Non-pigmented ciliary epithelial cell (primary cell): ENCODE results near the gene CRHR1.

Experiments
- DNase-seq: peaks from one replicate; pipeline ENCODE4 v3.0.0-alpha.2; 2010; ENCODE audit warnings: low read depth

Gene CRHR1

DNA sequence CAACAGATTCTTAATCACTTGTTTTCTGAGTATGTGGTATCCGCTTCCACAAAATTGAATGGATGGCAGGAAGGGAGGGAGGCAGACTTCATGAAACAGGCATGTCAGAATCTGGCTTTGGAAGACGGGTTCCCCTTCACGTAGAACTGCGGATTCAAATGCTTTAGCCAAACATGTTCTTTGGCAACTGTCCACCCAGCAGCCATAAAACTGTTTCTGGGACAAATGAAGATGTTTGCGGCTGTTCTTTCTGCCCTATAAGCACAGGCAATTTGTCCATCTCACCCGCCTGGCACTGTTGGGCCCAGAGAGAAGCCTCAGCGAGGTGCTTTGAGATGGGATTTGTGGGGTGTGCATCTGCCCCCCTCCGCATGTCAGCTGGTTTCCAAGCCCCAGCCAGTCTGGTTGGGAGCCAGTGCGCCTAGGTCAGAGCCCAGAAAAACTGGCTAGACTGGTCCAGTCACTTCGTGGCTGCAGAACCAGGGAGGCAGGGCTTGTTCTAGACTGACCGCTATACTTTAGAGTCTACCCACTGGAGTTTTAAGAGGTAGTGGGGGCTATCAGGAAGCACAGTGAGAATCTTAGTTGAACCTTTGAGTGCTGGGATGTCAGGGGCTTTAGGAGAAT lies 6.3 kb downstream of the CRHR1 start:
- no peak for DNase-seq

DNA sequence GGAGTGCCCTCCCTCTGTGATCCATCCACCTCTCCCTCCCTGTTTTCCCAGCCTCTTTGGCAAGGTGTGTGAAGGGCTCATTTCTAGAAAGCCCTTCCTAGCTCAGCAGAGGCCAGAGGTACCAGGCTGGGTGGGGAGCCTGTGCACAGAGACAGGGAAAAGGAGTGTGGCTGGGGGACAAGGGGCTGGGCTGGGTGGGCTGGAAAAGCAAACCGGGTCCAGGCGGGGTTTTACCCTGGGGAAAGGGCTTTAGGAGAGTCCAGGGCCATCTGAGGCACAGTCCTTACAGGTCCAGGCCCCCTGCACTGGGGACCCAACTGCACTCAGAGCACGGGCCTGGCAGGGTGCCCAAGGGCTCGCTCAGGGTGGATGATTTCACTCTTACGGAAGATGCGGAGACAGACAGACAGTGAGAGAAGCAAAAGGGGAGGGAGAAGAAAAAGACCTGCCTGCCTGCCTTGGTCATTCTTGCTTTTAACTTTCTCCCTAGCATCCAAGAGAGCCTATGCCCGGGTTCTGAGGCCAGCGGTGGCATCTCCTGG lies 7.0 kb downstream of the CRHR1 start:
- no peak for DNase-seq

DNA sequence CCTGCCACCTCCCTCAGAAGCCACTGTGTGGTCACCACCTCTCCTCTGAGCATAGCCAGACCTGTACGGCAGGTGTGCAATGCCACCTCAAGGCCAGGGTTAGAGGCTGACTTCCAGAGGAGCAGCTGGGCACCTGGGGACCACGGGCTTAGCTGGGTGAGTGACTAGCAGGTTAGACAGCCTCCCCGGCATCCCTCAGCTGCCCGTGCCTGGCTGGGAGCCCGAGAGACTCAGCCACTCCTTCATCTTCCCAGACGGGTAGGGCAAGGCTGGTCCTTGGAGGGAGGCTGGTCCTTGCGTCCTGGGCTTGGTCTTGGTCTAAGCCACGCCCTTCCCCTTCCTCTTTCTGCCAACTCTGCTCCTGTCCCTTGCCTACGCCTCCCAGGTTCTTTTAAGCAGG lies 7.8 kb downstream of the CRHR1 start:
- DNase-seq, result no peak

DNA sequence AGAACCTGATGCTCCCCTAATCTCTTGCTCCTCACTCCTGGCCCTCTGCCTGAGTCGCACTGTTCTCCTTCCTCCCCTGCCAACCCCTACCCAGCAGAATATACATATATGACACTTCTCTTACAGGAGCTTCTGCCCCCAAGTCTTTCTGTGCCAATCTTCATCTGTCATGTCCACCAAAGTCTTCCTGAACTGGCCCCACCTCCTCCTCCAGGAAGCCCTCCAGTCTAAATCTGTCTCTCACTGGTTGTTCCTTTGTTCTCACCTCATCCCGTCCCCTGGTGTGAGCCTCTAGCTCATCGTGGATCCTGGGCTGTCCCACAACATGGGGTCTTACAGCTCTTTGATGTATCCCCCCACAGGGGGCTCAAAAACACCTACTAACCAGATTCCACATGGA lies 8.3 kb downstream of the CRHR1 start:
- DNase-seq, result no peak

DNA sequence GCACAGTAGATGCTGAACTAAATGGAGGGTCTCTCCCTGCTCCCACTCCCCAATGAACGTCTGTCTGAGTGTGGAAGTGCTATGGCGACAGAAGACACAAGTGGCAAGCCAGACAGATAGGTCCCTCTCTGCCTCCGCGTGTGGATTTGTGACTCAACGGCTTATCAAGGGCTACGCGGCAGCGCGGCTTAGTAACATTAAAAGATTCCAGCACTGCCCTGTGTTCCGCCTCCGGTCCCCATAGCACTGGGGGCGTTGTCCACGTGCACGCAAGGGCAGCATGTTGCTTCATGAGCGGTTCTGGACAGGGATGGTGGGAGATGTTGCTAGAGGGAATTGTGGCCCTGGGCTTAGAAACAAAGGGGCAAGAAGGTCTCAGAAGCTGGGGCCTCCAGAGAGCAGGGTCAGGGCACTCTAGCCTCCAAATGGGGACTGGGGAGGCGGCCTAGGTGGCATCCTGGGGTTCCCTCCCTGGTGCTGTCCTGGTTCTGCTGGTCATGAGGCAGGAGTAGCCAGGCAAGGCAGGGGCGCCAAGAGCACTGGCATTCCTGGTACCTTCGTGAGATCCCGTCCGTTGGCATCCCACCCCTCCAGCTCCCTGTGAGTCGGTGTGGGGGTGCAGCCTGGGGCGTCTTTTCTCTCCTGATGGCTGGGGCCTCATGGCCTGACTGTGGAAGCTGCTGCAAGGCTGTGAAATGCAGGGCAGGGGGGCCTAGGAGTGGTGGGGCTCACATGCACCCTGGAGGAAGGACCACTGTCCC lies 9.1 kb downstream of the CRHR1 start:
- DNase-seq, result no peak

DNA sequence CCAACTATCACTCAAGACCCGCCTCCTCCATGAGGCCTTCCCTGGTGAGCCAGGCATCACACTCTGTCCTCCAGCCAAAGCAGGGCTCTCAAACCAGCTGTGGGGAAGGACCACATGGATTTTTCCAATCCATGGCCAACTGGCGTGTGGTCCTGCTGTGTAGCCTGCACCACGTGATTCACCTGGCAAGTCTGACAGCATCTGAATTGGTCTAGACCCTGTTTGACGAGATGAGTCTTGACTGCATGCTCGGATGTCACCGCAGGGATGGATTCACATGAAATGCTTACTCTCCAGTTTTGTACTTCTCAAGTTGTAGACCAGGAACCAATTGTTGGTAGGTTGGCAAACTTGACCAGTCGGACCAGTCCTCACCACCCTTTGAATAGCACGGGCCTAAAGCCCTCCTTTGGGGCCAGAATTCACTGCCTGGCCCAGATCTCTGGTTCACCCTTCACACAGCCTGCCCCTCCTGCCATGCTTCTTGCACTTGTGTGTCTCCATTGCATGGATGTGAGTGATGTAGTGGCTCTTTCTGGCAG lies 9.9 kb downstream of the CRHR1 start:
- no peak for DNase-seq

DNA sequence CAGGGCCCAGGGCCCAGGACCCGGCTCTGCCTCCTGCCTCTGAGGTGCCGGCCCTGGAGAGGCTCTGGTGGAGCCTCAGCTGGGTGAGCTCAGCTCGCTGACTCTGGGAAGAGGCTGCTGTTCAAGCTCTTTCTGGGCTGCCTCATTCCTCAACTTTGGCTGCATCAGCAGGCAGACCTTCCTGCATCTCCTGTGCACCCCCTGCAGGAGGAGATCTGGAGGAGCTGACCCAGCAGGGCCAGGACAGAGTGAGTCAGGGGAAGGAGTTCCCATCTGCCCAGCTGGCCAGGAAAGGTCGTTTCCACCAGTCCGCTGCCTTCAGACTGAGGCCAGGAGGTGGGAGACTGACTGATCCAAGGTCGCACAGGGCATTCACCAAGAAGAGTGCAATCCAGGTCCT lies 10.7 kb downstream of the CRHR1 start:
- DNase-seq, result no peak

DNA sequence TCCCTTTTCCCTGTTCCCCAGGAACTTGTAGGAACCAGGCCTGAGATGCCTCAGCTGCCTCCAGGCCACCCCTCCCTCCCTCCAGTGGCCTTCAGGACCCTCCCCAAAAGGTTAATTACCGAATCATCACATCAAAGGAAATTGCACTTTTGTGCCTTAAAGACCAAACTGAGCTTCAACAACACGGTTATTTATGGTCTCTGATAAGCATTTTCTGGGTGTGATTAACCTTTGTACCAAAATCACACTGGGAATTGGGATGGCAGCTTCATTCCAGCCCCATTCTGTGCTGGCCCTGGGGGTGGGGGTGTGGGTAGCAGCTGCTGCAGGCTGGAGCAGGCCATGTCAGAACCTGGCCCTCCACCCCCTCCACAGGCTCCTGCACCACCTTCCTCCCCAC lies 16.7 kb downstream of the CRHR1 start:
- DNase-seq, result no peak

DNA sequence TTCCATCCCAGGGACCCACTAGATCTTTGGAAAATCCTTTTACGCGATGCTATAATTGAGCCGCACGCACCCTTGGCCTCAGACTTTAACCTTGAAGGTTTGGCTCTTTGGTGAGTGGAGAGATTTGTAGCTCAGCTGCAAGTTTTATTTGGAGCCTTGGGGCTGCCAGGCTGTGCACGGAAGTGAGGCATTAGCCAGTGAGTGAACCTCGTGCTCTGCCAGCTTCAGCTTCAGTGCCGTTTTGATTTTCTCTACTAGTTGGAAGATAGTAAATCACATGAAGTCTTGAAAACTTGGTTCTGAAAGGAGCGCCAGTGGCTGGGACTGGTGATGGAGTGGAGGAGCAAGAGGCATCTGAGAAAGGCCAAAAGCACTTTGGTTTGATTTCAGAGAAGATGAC lies 17.3 kb downstream of the CRHR1 start:
- DNase-seq, result no peak

DNA sequence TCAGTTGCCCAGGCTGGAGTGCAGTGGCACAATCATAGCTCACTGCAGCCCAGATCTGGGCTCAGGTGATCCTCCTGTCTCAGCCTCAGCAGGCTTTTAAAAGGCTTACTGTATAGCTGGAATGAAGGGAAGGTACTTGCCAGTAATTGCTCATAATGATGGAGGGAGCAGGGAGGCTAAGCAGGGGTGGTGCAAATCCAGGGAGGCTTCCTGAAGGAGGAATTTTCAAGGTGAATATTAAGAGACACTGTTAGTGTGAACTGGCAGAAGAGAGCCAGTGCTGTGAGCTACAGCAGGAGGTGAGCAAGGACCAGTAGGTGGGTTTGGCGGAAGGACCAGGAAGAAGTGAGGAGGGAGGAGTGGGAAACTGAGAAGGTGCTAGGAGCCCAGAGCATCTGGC lies 24.7 kb downstream of the CRHR1 start:
- DNase-seq, result no peak

DNA sequence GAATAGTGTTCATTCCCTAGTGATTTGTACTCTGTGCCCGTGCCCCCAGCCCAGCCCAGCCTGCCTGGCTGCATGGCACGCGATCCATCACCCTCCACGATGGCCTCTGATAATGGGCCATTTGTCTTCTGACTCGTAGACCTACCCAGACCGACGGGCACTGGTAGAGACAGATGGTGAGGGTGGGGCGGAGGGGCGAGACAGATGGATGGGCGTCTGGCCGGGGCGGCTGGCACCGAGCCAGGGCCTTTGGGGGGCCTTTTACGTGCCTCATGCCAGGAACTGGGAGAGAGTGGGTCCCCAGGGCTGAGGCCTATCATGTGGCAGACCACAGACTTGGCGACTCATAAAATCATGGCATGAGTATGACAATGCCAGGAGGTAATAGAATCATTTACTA lies 25.4 kb downstream of the CRHR1 start:
- no peak for DNase-seq

DNA sequence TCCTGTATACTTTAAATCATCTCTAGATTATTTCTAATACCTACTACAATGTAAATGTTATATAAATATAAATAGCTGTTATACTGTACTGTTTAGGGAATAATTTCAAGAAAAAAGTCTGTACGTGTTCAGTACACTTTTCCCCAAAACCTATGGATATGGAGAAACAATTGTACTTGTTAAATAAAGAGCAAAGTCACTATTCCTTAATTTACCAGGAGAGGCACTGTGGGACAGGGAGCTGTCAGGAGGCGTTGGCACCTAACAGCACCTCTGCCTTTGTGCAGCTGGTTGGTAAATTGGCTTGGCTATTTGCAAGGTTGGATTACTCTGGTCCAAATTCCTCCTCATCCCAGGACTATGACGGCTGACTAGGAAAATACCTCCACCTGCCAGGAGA lies 28.0 kb downstream of the CRHR1 start:
- no peak for DNase-seq

DNA sequence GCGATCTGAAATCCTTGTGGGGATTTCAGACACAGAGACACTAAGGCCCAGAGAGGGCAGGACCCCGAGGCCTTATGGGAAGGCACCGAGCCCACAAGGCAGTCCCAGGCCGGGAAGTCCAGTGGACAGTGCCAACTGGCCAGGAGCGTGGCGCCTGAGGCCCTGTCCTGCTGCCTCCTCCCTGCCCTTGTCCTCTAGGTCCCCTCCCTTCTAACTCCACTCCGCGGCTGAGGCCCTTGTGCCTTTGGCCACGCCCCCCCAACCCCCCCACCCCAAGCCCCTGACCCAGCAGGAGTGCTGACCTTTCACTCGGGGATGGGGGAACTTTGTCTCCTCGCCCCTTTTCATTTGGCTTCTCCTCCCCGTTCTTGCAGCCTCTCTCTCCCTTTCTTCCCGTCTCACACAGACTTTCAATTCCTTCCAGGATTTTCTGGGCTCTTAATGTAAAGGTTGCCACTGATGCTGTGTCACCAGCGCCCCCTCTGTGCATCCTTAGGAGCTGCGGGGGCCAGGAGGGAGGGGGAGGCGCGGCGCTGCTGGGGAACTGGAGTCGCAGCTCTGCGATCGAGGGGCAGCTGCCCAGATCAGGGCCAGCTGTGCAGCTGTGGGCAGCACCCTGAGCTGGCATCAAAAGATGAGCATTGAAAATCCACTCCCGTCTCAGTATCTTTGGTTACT lies 29.1 kb downstream of the CRHR1 start:
- DNase-seq, result no peak

DNA sequence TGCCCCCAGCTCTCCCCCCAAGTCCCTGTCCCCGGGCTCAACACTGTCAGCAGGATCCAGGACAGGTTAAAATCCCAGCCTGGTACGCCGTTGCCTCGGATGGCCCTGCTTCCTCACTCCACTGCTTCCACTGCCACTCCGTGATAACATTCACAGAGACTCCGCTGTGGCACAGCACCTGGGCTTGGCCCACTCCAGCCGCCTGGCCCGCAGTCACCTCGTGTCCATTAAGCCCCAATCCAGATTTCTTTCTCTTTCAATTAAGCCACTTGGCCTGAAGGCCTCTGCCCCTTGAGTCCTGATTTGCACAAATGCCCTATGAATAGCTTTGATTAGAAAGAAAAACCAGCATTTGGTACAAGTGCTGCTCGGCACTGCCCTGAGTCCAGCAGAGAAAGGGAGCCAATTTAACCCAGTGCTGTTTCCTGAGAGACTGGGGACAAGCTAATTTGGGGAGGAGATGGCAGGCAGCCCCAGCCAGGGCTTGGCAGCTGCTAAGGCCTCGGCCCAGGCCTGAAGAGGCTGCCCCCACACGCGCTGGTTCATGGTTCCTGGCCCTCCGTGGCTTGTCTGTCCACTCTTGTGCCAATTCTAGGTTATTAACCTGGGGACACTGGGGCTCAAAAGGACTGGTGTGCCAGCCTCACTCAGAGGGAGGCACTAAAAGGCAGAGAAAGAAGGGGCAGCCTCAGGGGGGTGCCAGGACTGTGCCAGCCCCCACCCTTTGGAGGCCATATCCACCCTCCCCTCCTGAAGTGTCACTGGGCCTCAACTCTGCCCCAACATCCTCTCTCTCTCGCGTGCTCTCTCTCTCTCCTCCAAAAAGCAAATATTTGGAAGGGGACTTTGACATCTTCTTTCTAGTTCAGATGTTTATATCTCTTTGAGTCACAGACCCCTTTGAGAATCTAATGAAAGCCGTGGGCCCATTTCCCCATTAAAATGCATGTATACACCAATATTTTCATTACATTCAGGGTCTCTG lies 30.8 kb downstream of the CRHR1 start:
- DNase-seq, result no peak

DNA sequence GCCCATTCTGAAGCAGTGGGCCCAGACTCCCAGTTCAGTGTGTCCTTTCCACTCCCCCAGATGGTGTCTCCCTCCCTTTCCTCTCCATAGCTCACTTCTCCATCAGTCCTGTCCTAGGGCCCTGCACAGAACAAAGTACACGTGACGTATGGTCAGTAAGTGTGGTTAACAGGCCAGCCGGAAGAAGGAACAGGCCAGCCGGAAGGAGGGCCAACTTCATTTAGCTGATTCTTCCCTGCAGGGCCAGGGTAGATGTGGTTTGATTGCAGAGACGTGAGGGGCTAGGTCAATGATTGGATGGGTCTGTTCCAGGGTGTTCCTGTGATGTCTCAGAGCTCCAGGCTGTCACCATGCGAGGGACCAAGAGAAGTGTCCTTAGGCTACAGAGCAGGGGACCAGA lies 31.6 kb downstream of the CRHR1 start:
- DNase-seq, result no peak

DNA sequence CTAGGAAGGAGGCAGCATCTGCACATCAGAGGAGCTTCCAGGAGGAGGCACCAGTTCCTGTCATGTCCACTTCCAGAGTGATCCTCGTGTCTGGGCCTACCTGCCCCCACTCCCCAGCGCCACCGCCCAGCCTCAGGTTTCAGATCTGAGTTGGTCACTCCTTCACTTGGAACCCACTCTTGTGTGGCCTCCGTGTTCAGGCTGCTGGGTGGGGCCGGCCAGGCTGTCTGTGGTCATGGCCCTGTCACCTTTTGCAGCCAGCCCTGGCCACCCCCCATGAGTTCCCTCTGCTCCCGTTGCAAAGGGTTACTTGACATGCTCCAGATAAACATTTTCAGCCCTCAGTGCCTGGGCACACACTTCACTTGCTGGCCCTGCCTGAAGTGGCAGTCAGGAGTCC lies 33.9 kb downstream of the CRHR1 start:
- no peak for DNase-seq

DNA sequence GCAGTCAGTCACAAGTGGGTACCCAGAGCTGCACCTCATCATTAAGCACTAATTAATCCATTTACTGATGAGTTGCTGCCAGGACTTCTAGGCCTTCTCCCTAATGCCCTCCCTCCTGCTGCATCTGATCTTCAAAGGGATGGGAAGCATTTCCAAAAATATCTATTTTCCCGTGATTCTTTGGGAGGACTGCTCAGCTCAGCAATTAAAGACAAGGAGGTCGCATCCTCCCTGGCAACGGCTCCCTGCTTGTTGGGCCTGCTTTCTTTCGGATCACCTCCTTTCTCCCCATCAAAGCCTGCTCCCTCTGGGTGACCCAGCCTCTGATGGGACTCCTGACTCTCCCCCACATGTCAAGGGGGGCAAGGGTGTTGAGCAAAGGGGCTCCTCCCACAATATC lies 34.6 kb downstream of the CRHR1 start:
- DNase-seq, result no peak

DNA sequence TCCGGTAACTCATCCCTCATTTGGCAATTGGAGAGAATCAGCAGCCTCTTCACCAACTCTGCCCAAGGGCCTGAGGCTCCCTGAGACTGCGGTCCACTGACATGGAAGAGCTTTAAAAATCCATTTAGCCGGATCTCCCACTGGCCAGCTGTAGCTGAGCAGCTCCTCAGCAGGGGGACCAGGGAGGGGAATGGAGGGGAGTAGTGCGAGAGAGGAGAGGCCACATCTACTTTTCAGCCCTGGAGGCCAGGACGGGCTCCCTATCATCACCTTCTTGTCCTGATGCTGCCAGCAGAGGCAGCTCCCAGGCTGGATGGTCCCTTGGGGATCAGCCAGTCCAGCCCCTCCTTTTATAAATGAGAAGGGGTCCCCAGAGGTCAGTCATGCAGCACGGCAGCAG lies 35.5 kb downstream of the CRHR1 start:
- no peak for DNase-seq

DNA sequence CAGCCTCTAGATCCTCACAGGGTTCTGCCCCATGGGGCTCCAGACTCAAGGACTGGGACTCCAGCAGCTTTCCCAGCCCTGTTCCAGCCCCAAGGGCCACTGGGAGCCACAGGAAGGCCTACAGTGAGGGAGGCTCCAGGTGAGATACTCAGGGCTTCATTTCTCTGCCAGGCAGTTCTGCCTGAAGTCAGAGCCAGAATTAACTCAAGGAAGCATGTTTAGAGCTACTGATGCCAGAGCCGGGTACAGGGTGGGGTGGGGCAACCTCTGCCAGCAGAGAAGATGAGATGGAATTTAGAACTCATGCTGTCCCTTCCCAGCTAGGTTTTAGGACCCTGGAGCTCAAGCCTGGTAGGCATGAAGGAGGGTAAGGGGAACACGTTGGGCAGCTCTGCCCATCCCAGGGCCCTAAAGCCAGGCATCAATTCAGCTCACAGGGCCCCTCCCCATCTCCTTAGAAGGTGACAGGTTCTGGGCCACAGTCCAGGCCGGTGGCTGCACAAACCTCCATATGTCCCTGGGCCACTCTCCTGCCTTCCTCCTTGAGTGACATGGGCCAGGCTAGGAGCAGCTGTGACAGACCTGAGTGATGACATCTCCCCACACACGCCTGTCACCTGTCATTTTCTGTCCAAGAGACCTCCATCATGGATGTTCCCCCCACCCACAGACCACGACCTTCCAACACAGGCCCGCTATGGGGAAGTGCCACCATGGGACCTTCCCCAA lies 36.1 kb downstream of the CRHR1 start:
- DNase-seq, result no peak

DNA sequence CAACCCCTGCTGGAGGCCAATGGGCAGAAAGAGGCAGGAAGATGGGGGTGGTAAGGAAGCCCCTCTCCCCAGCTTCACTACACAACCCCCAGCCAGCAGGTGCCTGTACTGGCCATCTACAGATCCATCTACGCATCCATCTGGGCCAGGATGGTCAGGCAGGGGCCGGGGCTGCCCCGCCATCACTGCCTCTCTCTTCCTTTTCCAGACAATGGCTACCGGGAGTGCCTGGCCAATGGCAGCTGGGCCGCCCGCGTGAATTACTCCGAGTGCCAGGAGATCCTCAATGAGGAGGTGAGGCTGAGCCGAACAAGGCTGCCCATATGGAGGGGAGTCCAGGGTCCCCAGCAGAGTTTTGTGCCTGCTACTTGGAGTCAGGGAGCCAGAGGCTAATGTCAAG lies 37.0 kb downstream of the CRHR1 start:
- DNase-seq, result no peak

DNA sequence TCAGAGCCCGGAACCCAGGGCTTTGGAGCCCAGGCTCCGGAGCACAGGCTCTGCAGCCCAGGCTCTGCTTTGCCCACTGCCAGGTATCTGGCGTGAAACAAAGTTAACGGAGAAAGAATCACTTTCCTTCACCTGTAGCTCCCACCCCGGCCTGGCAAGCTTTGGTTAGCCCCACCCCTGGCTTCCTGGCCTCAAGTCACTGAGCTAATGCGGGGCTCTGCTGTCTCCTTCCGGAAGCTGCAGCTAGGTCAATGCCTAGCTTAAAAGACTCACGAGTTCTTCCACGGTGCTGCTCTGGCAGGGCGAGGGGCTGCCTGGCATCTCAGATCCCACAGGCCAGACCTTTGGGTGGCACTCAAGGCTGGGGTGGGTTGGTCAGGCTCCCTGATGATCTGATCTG lies 39.5 kb downstream of the CRHR1 start:
- no peak for DNase-seq
